Esophagus squamous epithelium (tissue), 4 donors: ENCODE measurements around the gene KCNJ6.

Source experiments
- POLR2A ChIP-seq, 4 donors: fragments of 450-650 bp; IDR thresholded peaks; one replicate each; pipeline ENCODE4 v1.6.1; 2017; ENCODE audit warnings: antibody characterized with exemption in 4 of 4, mild to moderate bottlenecking in 4 of 4, moderate library complexity in 3 of 4
- TF ChIP-seq, protein P1 (sequence below), 6 experiments: fragments of 450-650 bp in 4 of 6; fragments of 200-600 bp in 2 of 6; sonication (generic) in 2 of 6; IDR thresholded peaks; one replicate each; pipeline ENCODE4 v1.5.1; 2016 to 2019; ENCODE audit warnings: antibody characterized with exemption in 6 of 6, mild to moderate bottlenecking in 4 of 6, moderate library complexity in 4 of 6

DNA sequence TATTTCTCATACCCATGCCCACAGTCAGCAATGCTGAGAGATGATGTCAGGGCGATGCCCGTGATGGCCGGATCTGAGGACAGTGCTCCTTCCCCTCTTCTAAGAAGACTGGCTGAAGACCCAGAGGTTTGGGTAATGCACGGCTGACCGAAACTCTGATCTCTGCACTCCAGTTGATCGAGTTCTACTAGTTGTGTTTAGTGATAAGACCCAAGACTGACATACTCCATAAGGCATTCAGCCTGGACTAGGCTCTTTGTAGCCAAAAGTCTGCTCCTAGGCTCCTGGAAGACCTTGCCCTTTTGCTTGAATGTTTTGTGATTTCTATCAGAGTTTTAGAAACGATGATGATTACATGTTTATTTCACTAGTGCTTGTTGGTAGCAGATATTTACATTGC lies 298.2 kb downstream of the KCNJ6 start:
- TF ChIP-seq, protein P1, sequence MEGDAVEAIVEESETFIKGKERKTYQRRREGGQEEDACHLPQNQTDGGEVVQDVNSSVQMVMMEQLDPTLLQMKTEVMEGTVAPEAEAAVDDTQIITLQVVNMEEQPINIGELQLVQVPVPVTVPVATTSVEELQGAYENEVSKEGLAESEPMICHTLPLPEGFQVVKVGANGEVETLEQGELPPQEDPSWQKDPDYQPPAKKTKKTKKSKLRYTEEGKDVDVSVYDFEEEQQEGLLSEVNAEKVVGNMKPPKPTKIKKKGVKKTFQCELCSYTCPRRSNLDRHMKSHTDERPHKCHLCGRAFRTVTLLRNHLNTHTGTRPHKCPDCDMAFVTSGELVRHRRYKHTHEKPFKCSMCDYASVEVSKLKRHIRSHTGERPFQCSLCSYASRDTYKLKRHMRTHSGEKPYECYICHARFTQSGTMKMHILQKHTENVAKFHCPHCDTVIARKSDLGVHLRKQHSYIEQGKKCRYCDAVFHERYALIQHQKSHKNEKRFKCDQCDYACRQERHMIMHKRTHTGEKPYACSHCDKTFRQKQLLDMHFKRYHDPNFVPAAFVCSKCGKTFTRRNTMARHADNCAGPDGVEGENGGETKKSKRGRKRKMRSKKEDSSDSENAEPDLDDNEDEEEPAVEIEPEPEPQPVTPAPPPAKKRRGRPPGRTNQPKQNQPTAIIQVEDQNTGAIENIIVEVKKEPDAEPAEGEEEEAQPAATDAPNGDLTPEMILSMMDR (IDR thresholded peaks at IDR 0.05): no peak
- no peak for TF ChIP-seq POLR2A (IDR thresholded peaks at IDR 0.05)
